ENCODE data around the gene RAB7B. TPM values are rescaled to one million over a fixed set of nuclear protein-coding genes. Genes with fewer than 3 reads are reported as not detected.

Gene RAB7B
- total RNA-seq, 1 experiment from 2014 or later, result 0.22 TPM

DNA sequence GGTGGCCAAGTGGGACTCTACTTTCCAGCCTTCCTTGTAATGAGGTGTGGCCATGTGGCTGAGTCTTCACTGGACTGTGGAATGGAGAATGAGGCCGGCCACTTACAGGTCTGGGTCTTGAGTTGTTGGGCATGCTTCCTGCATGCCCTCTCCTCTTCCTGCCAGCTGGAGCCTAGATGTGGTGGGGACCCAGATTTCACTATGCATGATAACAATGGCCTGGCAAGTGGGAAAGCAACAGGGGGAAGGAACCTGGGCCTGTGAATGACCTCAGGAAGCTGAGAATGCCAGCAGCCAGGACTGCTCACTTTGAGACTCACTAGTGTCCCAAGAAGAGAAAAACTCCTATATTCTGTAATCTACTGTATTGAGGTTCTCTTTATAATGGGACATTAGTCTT, 51.4 kb downstream of the RAB7B start (continued):
- TF ChIP-seq, protein P1, sequence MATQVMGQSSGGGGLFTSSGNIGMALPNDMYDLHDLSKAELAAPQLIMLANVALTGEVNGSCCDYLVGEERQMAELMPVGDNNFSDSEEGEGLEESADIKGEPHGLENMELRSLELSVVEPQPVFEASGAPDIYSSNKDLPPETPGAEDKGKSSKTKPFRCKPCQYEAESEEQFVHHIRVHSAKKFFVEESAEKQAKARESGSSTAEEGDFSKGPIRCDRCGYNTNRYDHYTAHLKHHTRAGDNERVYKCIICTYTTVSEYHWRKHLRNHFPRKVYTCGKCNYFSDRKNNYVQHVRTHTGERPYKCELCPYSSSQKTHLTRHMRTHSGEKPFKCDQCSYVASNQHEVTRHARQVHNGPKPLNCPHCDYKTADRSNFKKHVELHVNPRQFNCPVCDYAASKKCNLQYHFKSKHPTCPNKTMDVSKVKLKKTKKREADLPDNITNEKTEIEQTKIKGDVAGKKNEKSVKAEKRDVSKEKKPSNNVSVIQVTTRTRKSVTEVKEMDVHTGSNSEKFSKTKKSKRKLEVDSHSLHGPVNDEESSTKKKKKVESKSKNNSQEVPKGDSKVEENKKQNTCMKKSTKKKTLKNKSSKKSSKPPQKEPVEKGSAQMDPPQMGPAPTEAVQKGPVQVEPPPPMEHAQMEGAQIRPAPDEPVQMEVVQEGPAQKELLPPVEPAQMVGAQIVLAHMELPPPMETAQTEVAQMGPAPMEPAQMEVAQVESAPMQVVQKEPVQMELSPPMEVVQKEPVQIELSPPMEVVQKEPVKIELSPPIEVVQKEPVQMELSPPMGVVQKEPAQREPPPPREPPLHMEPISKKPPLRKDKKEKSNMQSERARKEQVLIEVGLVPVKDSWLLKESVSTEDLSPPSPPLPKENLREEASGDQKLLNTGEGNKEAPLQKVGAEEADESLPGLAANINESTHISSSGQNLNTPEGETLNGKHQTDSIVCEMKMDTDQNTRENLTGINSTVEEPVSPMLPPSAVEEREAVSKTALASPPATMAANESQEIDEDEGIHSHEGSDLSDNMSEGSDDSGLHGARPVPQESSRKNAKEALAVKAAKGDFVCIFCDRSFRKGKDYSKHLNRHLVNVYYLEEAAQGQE (IDR thresholded peaks at IDR 0.05; ENCODE audit: low read depth), result no peak
- no peak for TF ChIP-seq JUND (IDR thresholded peaks at IDR 0.05)
- TF ChIP-seq, protein P2, sequence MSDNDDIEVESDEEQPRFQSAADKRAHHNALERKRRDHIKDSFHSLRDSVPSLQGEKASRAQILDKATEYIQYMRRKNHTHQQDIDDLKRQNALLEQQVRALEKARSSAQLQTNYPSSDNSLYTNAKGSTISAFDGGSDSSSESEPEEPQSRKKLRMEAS (IDR thresholded peaks at IDR 0.05), result no peak
- no peak for TF ChIP-seq EZH2 (IDR thresholded peaks at IDR 0.05)
- no peak for TF ChIP-seq ZFX (IDR thresholded peaks at IDR 0.05)
- no peak for TF ChIP-seq SRF (IDR thresholded peaks at IDR 0.05; ENCODE audit: low read depth)
- no peak for TF ChIP-seq SP1 (IDR thresholded peaks at IDR 0.05; ENCODE audit: low read depth)

DNA sequence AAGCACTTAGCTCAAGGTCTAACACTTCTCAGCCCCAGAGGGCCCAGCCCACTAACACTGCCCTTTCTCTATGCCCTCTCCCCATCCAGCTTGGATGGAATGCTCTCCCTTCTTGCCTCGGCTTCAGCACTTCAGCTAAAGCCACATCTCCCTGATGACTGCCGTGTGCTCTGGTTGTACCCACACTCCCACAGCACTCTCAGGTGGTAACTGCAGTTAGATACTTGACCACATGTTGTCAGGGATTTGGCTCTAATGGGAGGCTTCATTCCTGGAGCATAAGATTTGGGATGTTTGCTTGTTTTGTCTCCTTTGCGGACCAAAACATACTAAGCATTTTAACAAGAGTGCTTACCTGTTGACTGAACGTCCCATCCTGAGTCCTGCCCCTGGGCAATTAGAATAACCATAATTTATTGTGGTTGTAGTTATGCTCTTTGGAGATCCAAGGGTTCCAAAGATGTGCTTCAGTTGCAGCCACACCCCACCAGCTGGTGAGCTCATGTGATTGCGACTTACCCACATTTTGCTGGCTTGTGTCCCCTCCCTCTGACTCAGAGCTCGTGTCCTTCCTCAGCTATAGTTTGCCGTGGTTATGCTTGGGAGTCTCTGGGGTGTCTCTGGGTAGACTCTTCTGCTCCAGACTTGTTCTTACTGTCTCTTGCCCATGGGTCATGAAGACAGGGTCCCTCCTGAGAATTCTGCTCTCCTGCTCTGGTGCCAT, 52.2 kb downstream of the RAB7B start:
- no peak for ATAC-seq
- no TSS peak for BruUV-seq (replicated peaks)
- peaks cover 34% of the 10 kb centered on the region; the same call in 1 of the 2 replicates for H3K27me3 ChIP-seq (ENCODE audit: insufficient read depth, low read length)
- H3K9me3 ChIP-seq (ENCODE audit: control insufficient read depth in 1 of 2, insufficient read depth in 1 of 2, low read depth in 1 of 2, low read length in 2 of 2), result no peaks in the 10 kb centered on the region
- H3K9me2 ChIP-seq (ENCODE audit: insufficient read depth), result no peaks in the 10 kb centered on the region
- no peak overlapping the region for H3K4me2 ChIP-seq (ENCODE audit: low read length)
- intact Hi-C loops (cut with micrococcal nuclease), result no loop called here
- no peak overlapping the region for H3K4me3 ChIP-seq (replicated peaks in 1 of 2; ENCODE audit: low read depth in 1 of 2, low read length in 2 of 2)
- RAD21 ChIA-PET (ENCODE audit: low non-redundant PET in 1 of 2, low total read pairs in 2 of 2, uncharacterized antibody in 2 of 2, unreplicated experiment in 2 of 2), result interaction anchor here in 1 of 2 experiments (1.5 kb wide), 1 partner anchor 26 kb away, joined by 6 read pairs; no protein-coding TSS in a partner anchor
- CTCF ChIA-PET, result interaction anchor here (1.4 to 1.7 kb wide), 2 partner anchors 26 to 32 kb away, joined by 3 to 5 read pairs; no protein-coding TSS in a partner anchor
- H3K36me3 ChIP-seq (ENCODE audit: control insufficient read depth in 1 of 2, insufficient read depth in 2 of 2, low read length in 2 of 2), result no peaks in the 10 kb centered on the region
- POLR2A ChIA-PET, result no interaction called here
- H3K27ac ChIP-seq (ENCODE audit: low read depth, low read length), result no peak overlapping the region
- no peaks in the 10 kb centered on the region for H4K20me1 ChIP-seq (ENCODE audit: insufficient read depth)
- no peaks in the 10 kb centered on the region for H3K4me1 ChIP-seq (ENCODE audit: control insufficient read depth in 1 of 2, insufficient read depth in 2 of 2, low read length in 2 of 2)
- no peak overlapping the region for H2AFZ ChIP-seq (ENCODE audit: low read depth, low read length, poor library complexity, severe bottlenecking)
- no peak for DNase-seq (ENCODE audit: low read depth, low spot score)
- no peak overlapping the region for H3K9ac ChIP-seq (ENCODE audit: low read length)
- H3K79me2 ChIP-seq (ENCODE audit: insufficient read depth, low read length), result no peaks in the 10 kb centered on the region
- no peak for TF ChIP-seq JUND (IDR thresholded peaks at IDR 0.05)
- TF ChIP-seq TCF7L2 (IDR thresholded peaks at IDR 0.05; ENCODE audit: borderline replicate concordance, extremely low read depth, insufficient read depth, insufficient read length), result no peak
- TF ChIP-seq, protein P3, sequence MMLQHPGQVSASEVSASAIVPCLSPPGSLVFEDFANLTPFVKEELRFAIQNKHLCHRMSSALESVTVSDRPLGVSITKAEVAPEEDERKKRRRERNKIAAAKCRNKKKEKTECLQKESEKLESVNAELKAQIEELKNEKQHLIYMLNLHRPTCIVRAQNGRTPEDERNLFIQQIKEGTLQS (IDR thresholded peaks at IDR 0.05), result no peak
- TF ChIP-seq ZFX (IDR thresholded peaks at IDR 0.05), result no peak
- TF ChIP-seq, protein P1 (IDR thresholded peaks at IDR 0.05; ENCODE audit: low read depth), result no peak
- TF ChIP-seq CBX3 (IDR thresholded peaks at IDR 0.05; ENCODE audit: low read depth), result no peak
- TF ChIP-seq EGR1 (IDR thresholded peaks at IDR 0.05; ENCODE audit: low read depth), result no peak
- TF ChIP-seq, protein P4, sequence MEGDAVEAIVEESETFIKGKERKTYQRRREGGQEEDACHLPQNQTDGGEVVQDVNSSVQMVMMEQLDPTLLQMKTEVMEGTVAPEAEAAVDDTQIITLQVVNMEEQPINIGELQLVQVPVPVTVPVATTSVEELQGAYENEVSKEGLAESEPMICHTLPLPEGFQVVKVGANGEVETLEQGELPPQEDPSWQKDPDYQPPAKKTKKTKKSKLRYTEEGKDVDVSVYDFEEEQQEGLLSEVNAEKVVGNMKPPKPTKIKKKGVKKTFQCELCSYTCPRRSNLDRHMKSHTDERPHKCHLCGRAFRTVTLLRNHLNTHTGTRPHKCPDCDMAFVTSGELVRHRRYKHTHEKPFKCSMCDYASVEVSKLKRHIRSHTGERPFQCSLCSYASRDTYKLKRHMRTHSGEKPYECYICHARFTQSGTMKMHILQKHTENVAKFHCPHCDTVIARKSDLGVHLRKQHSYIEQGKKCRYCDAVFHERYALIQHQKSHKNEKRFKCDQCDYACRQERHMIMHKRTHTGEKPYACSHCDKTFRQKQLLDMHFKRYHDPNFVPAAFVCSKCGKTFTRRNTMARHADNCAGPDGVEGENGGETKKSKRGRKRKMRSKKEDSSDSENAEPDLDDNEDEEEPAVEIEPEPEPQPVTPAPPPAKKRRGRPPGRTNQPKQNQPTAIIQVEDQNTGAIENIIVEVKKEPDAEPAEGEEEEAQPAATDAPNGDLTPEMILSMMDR (IDR thresholded peaks at IDR 0.05 in 2 of 3, conservative IDR thresholded peaks at IDR 0.05 in 1 of 3; ENCODE audit: borderline replicate concordance in 1 of 3, insufficient read depth in 1 of 3, low read depth in 2 of 3, low read length in 2 of 3), result no peak
- TF ChIP-seq SP1 (IDR thresholded peaks at IDR 0.05; ENCODE audit: low read depth), result no peak
- TF ChIP-seq SIN3A (IDR thresholded peaks at IDR 0.05; ENCODE audit: low read depth), result no peak
- TF ChIP-seq EZH2phosphoT487 (IDR thresholded peaks at IDR 0.05; ENCODE audit: borderline replicate concordance), result no peak
